WERI-Rb-1 (cell line): ENCODE results near the gene CDH7.
A peak's percentile ranks its signal among the peaks of the same experiment; 100 is the strongest.

Experiments
- DNase-seq: peaks from one replicate; pipeline ENCODE4 v3.0.0-alpha.2; 2020
- H3K27ac ChIP-seq: fragments of 250-450 bp; sonication (Bioruptor Pico); 2 replicates; pipeline ENCODE4 v1.5.1; 2020; ENCODE audit warnings: mild to moderate bottlenecking, moderate library complexity
- H3K27me3 ChIP-seq: fragments of 250-450 bp; sonication (Bioruptor Pico); 2 replicates; pipeline ENCODE4 v1.5.1; 2021; ENCODE audit warnings: mild to moderate bottlenecking, low read depth, moderate library complexity; ENCODE audit not compliant: insufficient read depth, severe bottlenecking
- H3K36me3 ChIP-seq: fragments of 250-450 bp; sonication (Bioruptor Pico); 2 replicates; pipeline ENCODE4 v1.5.1; 2020; ENCODE audit warnings: mild to moderate bottlenecking, moderate library complexity
- H3K4me3 ChIP-seq: 2 replicates; pipeline ENCODE4 v1.5.1; 2011; ENCODE audit warnings: low read depth, mild to moderate bottlenecking, control low read depth, low read length
- H3K9me3 ChIP-seq: fragments of 250-450 bp; sonication (Bioruptor Pico); 2 replicates; pipeline ENCODE4 v1.5.1; 2021; ENCODE audit warnings: mild to moderate bottlenecking, moderate library complexity; ENCODE audit not compliant: severe bottlenecking
- CTCF ChIP-seq: IDR thresholded peaks from 2 replicates; pipeline ENCODE4 v1.5.1; 2011; ENCODE audit warnings: low read depth, mild to moderate bottlenecking, control low read depth, inconsistent platforms, low read length

Gene CDH7

GRCh38 chr18:65750389-65751154 is at the start of gene CDH7:
TSS of gene CDH7 (plus strand) at chr18:65751012. CDS start at chr18:65762843, 11,831 bp downstream.
- H3K36me3 ChIP-seq, result no peaks in the 10 kb centered on the region
- no peaks in the 10 kb centered on the region for H3K9me3 ChIP-seq
- no peaks in the 10 kb centered on the region for H3K27me3 ChIP-seq
- peak within 1 kb of the TSS; percentile 69 for H3K4me3 ChIP-seq
- peak; percentile 21 for DNase-seq
- TF ChIP-seq CTCF, result no peak
- H3K27ac ChIP-seq, result no peak within 1 kb of the TSS

GRCh38 chr18:65704046-65704445 is 46.8 kb upstream of the CDH7 start:
- Histone ChIP-seq H3K27ac (no peak overlapping the region), H3K27me3 (no peaks in the 10 kb centered on the region), H3K36me3 (no peaks in the 10 kb centered on the region), H3K4me3 (no peak overlapping the region), H3K9me3 (no peaks in the 10 kb centered on the region)
- DNase-seq, result no peak
- no peak for TF ChIP-seq CTCF

- H3K36me3 ChIP-seq, result no peaks in the 10 kb centered on the region
- no peaks in the 10 kb centered on the region for H3K9me3 ChIP-seq
- no peaks in the 10 kb centered on the region for H3K27me3 ChIP-seq
- DNase-seq, result no peak
- TF ChIP-seq CTCF, result no peak
- H3K4me3 ChIP-seq, result no peak overlapping the region
- no peak overlapping the region for H3K27ac ChIP-seq
Observed at GRCh38 chr18:65706646-65707045, 44.2 kb upstream of the CDH7 start.

GRCh38 chr18:65711493-65711892 is 39.3 kb upstream of the CDH7 start:
- no peak for DNase-seq
- H3K27ac ChIP-seq, result no peak overlapping the region
- no peak overlapping the region for H3K4me3 ChIP-seq
- TF ChIP-seq CTCF, result no peak
- no peaks in the 10 kb centered on the region for H3K9me3 ChIP-seq
- H3K27me3 ChIP-seq, result no peaks in the 10 kb centered on the region
- no peaks in the 10 kb centered on the region for H3K36me3 ChIP-seq

GRCh38 chr18:65721619-65722018 is 29.2 kb upstream of the CDH7 start:
- H3K27ac ChIP-seq, result no peak overlapping the region
- no peak overlapping the region for H3K4me3 ChIP-seq
- no peak for DNase-seq
- H3K36me3 ChIP-seq, result no peaks in the 10 kb centered on the region
- no peak for TF ChIP-seq CTCF
- H3K9me3 ChIP-seq, result no peaks in the 10 kb centered on the region
- H3K27me3 ChIP-seq, result no peaks in the 10 kb centered on the region
